PC-3 (cell line): ENCODE results near the gene SGMS1. TPM values are rescaled to one million over a fixed set of nuclear protein-coding genes. Genes with fewer than 3 reads are reported as not detected.

Source experiments
- ATAC-seq: fragments of 200-7000 bp; cut with Tn5 transposase; 2 replicates; pipeline ENCODE4 v1.9.1; 2020; ENCODE audit warnings: mild to moderate bottlenecking, moderate library complexity
- BruUV-seq: library from RNA; stranded (reverse); fragments of 400-500 nt; replicated peaks from 2 replicates; lab custom pipeline; 2021; lab: Mats Ljungman, UMichigan
- CTCF ChIA-PET: fragments of 300-600 bp; sonication (Branson Sonifier 250); formaldehyde crosslinking; loops from one replicate; lab custom pipeline; 2022; ENCODE audit warnings: antibody characterized with exemption; lab: Charles Lee
- POLR2A ChIA-PET: fragments of 300-600 bp; sonication (Branson Sonifier 250); formaldehyde crosslinking; loops from one replicate; lab custom pipeline; 2022; ENCODE audit warnings: antibody characterized with exemption; ENCODE audit not compliant: unreplicated experiment; lab: Charles Lee
- DNase-seq: peaks from one replicate; pipeline ENCODE4 v3.0.0-alpha.2; 2015
- H2AFZ ChIP-seq: fragments of 300-600 bp; sonication (generic); 2 replicates; pipeline ENCODE4 v1.6.0; 2016; ENCODE audit warnings: antibody characterized with exemption, low read length
- H3F3A ChIP-seq: fragments of 300-600 bp; sonication (generic); one replicate; pipeline ENCODE4 v1.6.0; 2017; ENCODE audit warnings: antibody characterized with exemption, low read length, control low read depth, mild to moderate bottlenecking; ENCODE audit not compliant: unreplicated experiment
- H3K27ac ChIP-seq: fragments of 300-600 bp; sonication (generic); 2 replicates; pipeline ENCODE4 v1.5.1; 2016; ENCODE audit warnings: mild to moderate bottlenecking, low read length
- H3K27me3 ChIP-seq: fragments of 300-600 bp; sonication (generic); 2 replicates; pipeline ENCODE4 v1.6.1; 2016; ENCODE audit warnings: low read length, mixed read lengths
- H3K36me3 ChIP-seq: fragments of 300-600 bp; sonication (generic); 2 replicates; pipeline ENCODE4 v1.6.1; 2016; ENCODE audit warnings: low read depth, mixed run types, low read length, mixed read lengths
- H3K4me1 ChIP-seq: fragments of 300-600 bp; sonication (generic); 2 replicates; pipeline ENCODE4 v1.5.1; 2016; ENCODE audit warnings: low read length; ENCODE audit not compliant: insufficient read depth
- H3K4me2 ChIP-seq: fragments of 300-600 bp; sonication (generic); 2 replicates; pipeline ENCODE4 v1.6.0; 2016; ENCODE audit warnings: low read length
- H3K4me3 ChIP-seq: fragments of 300-600 bp; sonication (generic); 2 replicates; pipeline ENCODE4 v1.5.1; 2016; ENCODE audit warnings: mild to moderate bottlenecking, low read length, mixed read lengths
- H3K79me2 ChIP-seq: fragments of 300-600 bp; sonication (generic); 2 replicates; pipeline ENCODE4 v1.6.1; 2017; ENCODE audit warnings: low read length, mixed read lengths
- H3K9ac ChIP-seq: fragments of 300-600 bp; sonication (generic); 2 replicates; pipeline ENCODE4 v1.6.0; 2016; ENCODE audit warnings: mild to moderate bottlenecking, low read length
- H3K9me2 ChIP-seq: fragments of 300-600 bp; sonication (generic); replicated peaks from 2 replicates; pipeline ENCODE4 v1.6.1; 2016; ENCODE audit warnings: mixed run types, low read length, mixed read lengths
- H3K9me3 ChIP-seq: fragments of 300-600 bp; sonication (generic); 2 replicates; pipeline ENCODE4 v1.6.1; 2016; ENCODE audit warnings: low read length, mixed read lengths
- H4K20me1 ChIP-seq: fragments of 300-600 bp; sonication (generic); 2 replicates; pipeline ENCODE4 v1.6.1; 2016; ENCODE audit warnings: low read length, mixed read lengths
- CTCF ChIP-seq: fragments of 300-600 bp; sonication (generic); conservative IDR thresholded peaks from 2 replicates; pipeline ENCODE4 v1.5.1; 2017; ENCODE audit warnings: antibody characterized with exemption, low read depth, mild to moderate bottlenecking, low read length
- EZH2 ChIP-seq: fragments of 300-600 bp; sonication (generic); IDR thresholded peaks from one replicate; pipeline ENCODE4 v1.6.1; 2017; ENCODE audit warnings: antibody characterized with exemption, mild to moderate bottlenecking, low read length; ENCODE audit not compliant: unreplicated experiment
- EZH2phosphoT487 ChIP-seq: fragments of 300-600 bp; sonication (generic); IDR thresholded peaks from 2 replicates; pipeline ENCODE4 v1.6.1; 2018; ENCODE audit warnings: mild to moderate bottlenecking, antibody characterized with exemption, low read length, borderline replicate concordance
- intact Hi-C: fragments of 100-400 bp; cut with micrococcal nuclease; formaldehyde crosslinking; loops from 2 replicates; pipeline ENCODE4 v1.9.0; 2023
- total RNA-seq: library from RNA; depleted of rRNA; stranded (reverse); fragments of >200 nt; gene quantifications from 2 replicates; pipeline ENCODE4 v1.2.3, GENCODE V29; 2014

Gene SGMS1
- total RNA-seq, 1 experiment from 2014 or later: 61.4 TPM

- H3K4me3 ChIP-seq: no peak overlapping the region
These were observed 231.3 kb downstream of the SGMS1 start for GRCh38 chr10:50392426-50392825.

GRCh38 chr10:50390302-50390701 is 233.5 kb downstream of the SGMS1 start:
- H2AFZ ChIP-seq: no peak overlapping the region
- no peaks in the 10 kb centered on the region for H3K9me3 ChIP-seq
- no peaks in the 10 kb centered on the region for H3K36me3 ChIP-seq
- no peaks in the 10 kb centered on the region for H3K79me2 ChIP-seq
- peaks cover 30% of the 10 kb centered on the region for H3K4me1 ChIP-seq
- peaks cover 3% of the 10 kb centered on the region for H3F3A ChIP-seq
- no peaks in the 10 kb centered on the region for H3K27me3 ChIP-seq
- no peak overlapping the region for H3K4me2 ChIP-seq
- no peak overlapping the region for H3K4me3 ChIP-seq
- BruUV-seq: no TSS peak
- no peak for ATAC-seq
- no peak overlapping the region for H3K27ac ChIP-seq
- no peaks in the 10 kb centered on the region for H3K9me2 ChIP-seq
- POLR2A ChIA-PET: no interaction called here
- CTCF ChIA-PET: no interaction called here
- intact Hi-C loops: no loop called here
- H3K9ac ChIP-seq: no peak overlapping the region
- no peak for DNase-seq
- H4K20me1 ChIP-seq: no peaks in the 10 kb centered on the region
- TF ChIP-seq CTCF: no peak

More at GRCh38 chr10:50392426-50392825, 231.3 kb downstream of the SGMS1 start:
- Histone ChIP-seq H3F3A (peaks cover 3% of the 10 kb centered on the region), H3K4me1 (peaks cover 52% of the 10 kb centered on the region), H3K27me3 (no peaks in the 10 kb centered on the region), H4K20me1 (no peaks in the 10 kb centered on the region), H2AFZ (no peak overlapping the region), H3K4me2 (no peak overlapping the region), H3K9ac (0 out of 2 replicates have a peak overlapping the region, but pooled peaks have one; percentile 12), H3K9me3 (no peaks in the 10 kb centered on the region), H3K9me2 (no peaks in the 10 kb centered on the region), H3K79me2 (no peaks in the 10 kb centered on the region), H3K36me3 (no peaks in the 10 kb centered on the region), H3K27ac (peak overlapping the region; percentile 81)
- DNase-seq (no peak), ATAC-seq (no peak)
- no TSS peak for BruUV-seq
- intact Hi-C loops: no loop called here
- TF ChIP-seq EZH2 (no peak), CTCF (no peak), EZH2phosphoT487 (no peak)
- ChIA-PET POLR2A (no interaction called here), CTCF (no interaction called here)

GRCh38 chr10:50388181-50388580 is 235.6 kb downstream of the SGMS1 start:
- no TSS peak for BruUV-seq
- Histone ChIP-seq H4K20me1 (no peaks in the 10 kb centered on the region), H3K9me2 (no peaks in the 10 kb centered on the region), H3K9ac (no peak overlapping the region), H3K79me2 (no peaks in the 10 kb centered on the region), H3K4me1 (peaks cover 9% of the 10 kb centered on the region), H3K9me3 (no peaks in the 10 kb centered on the region), H3F3A (no peaks in the 10 kb centered on the region), H2AFZ (no peak overlapping the region), H3K36me3 (no peaks in the 10 kb centered on the region), H3K27ac (no peak overlapping the region), H3K4me3 (no peak overlapping the region), H3K27me3 (no peaks in the 10 kb centered on the region), H3K4me2 (no peak overlapping the region)
- intact Hi-C loops: no loop called here
- POLR2A ChIA-PET: no interaction called here
- CTCF ChIA-PET: no interaction called here
- TF ChIP-seq EZH2 (no peak), CTCF (no peak), EZH2phosphoT487 (no peak)
- no peak for ATAC-seq
- no peak for DNase-seq
